Tibial nerve (tissue), 4 donors: ENCODE results near the gene DDX39B.
A peak's percentile ranks its signal among the peaks of the same experiment; 100 is the strongest.

Experiments used
- EP300 ChIP-seq, 2 donors: sonication (generic); formaldehyde crosslinking; IDR thresholded peaks; one replicate each; pipeline ENCODE4 v1.6.1; 2017; ENCODE audit warnings: antibody characterized with exemption in 2 of 2, mild to moderate bottlenecking in 1 of 2
- POLR2A ChIP-seq, 2 donors: fragments of 450-650 bp; IDR thresholded peaks; one replicate each; pipeline ENCODE4 v1.6.1; 2017; ENCODE audit warnings: antibody characterized with exemption in 2 of 2, mild to moderate bottlenecking in 2 of 2, moderate library complexity in 2 of 2
- TF ChIP-seq, protein P1 (sequence below), 5 experiments: fragments of 200-600 bp in 3 of 5; fragments of 450-650 bp in 2 of 5; sonication (generic) in 3 of 5; IDR thresholded peaks; one replicate each; pipeline ENCODE4 v1.5.1; 2016 to 2019; ENCODE audit warnings: antibody characterized with exemption in 5 of 5, mild to moderate bottlenecking in 3 of 5, moderate library complexity in 2 of 5

DNA sequence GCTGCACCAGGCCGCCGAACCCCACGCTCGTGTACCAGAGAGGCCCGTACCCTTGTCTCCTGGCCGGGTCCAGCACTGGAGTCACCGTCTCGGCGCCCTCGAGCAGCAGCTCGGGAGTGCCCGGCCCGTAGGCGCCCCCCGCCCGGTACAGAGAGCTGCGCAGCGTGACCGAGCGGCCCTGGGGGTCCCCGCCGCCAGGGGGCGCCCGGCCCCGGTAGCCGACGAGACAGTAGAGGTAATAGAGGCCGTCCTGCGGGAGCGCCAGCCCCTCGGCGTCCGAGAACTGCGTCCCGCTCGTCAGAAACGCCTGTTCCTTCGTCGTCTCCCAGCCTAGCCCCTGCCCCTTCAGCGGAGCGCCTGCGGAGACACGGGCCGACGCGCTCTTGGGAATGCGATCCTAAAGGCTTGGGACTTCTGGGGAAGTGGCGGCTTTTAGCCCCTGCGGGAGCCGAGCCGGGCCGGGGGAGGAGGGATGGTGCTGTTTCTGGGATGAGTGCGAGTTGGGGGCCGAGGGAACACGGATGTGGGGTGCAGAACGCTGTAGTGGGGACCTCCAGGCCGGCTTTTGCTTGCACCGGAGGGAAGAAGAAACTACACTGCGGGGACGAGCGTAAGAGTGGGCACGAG is 39.1 kb upstream of the DDX39B start:
- TF ChIP-seq, protein P1, sequence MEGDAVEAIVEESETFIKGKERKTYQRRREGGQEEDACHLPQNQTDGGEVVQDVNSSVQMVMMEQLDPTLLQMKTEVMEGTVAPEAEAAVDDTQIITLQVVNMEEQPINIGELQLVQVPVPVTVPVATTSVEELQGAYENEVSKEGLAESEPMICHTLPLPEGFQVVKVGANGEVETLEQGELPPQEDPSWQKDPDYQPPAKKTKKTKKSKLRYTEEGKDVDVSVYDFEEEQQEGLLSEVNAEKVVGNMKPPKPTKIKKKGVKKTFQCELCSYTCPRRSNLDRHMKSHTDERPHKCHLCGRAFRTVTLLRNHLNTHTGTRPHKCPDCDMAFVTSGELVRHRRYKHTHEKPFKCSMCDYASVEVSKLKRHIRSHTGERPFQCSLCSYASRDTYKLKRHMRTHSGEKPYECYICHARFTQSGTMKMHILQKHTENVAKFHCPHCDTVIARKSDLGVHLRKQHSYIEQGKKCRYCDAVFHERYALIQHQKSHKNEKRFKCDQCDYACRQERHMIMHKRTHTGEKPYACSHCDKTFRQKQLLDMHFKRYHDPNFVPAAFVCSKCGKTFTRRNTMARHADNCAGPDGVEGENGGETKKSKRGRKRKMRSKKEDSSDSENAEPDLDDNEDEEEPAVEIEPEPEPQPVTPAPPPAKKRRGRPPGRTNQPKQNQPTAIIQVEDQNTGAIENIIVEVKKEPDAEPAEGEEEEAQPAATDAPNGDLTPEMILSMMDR (IDR thresholded peaks at IDR 0.05), result peak; percentile 98 to 99 (median 98)
- TF ChIP-seq POLR2A (IDR thresholded peaks at IDR 0.05), result peak; percentile 10 to 38
- peak in 1 of 2 donors; percentile 58 for TF ChIP-seq EP300 (IDR thresholded peaks at IDR 0.05)
